Endothelial cell of umbilical vein (primary cell): ENCODE data around the gene YWHAQ. TPM values are rescaled to one million over a fixed set of nuclear protein-coding genes. Genes with fewer than 3 reads are reported as not detected.

Experiments used
- BruUV-seq: library from RNA; stranded (reverse); fragments of 400-500 nt; replicated peaks from 2 replicates; lab custom pipeline; 2021; lab: Mats Ljungman, UMichigan
- CTCF ChIA-PET: fragments of 300-600, 350-600 bp; sonication (Branson Sonifier 250); formaldehyde crosslinking; loops from one replicate; lab custom pipeline; 2021; ENCODE audit warnings: antibody characterized with exemption, inconsistent platforms; lab: Charles Lee
- POLR2A ChIA-PET: fragments of 300-600, 350-600 bp; sonication (Branson Sonifier 250); formaldehyde crosslinking; loops from one replicate; lab custom pipeline; 2021; ENCODE audit warnings: antibody characterized with exemption, inconsistent platforms; lab: Charles Lee
- DNase-seq: peaks from one replicate; pipeline ENCODE4 v3.0.0-alpha.2; 2011; ENCODE audit warnings: low read depth, low spot score
- FAIRE-seq: peaks from 2 replicates; lab custom pipeline; 2011; peaks lifted over from hg19 to GRCh38; lab: Jason Lieb, UNC
- H2AFZ ChIP-seq: 2 replicates; pipeline ENCODE4 v1.6.0; 2012; ENCODE audit warnings: low read depth, low read length, control low read depth, inconsistent platforms
- H3K27ac ChIP-seq: 2 replicates; pipeline ENCODE4 v1.5.1; 2011; ENCODE audit warnings: low read depth, mild to moderate bottlenecking, control low read depth, low read length, moderate library complexity; ENCODE audit not compliant: insufficient read depth
- H3K27me3 ChIP-seq, 2 experiments: 2 replicates each; pipeline versions ENCODE4 v1.6.0 to v1.6.1; 2011; ENCODE audit warnings: low read length in 2 of 2, mixed read lengths in 1 of 2; ENCODE audit not compliant: control insufficient read depth in 2 of 2, insufficient read depth in 2 of 2
- H3K36me3 ChIP-seq, 2 experiments: 2 replicates in 1 of 2; 3 replicates in 1 of 2; pipeline ENCODE4 v1.5.1; 2011; ENCODE audit warnings: low read length in 2 of 2, mild to moderate bottlenecking in 1 of 2, moderate library complexity in 1 of 2; ENCODE audit not compliant: control insufficient read depth in 2 of 2, insufficient read depth in 2 of 2; ENCODE audit errors: extremely low read depth in 1 of 2
- H3K4me1 ChIP-seq: 3 replicates; pipeline ENCODE4 v1.5.1; 2011; ENCODE audit warnings: mild to moderate bottlenecking, low read length; ENCODE audit not compliant: control insufficient read depth, insufficient read depth; ENCODE audit errors: extremely low read depth
- H3K4me2 ChIP-seq: 2 replicates; pipeline ENCODE4 v1.6.1; 2011; ENCODE audit warnings: low read length, control low read depth, mixed read lengths; ENCODE audit not compliant: insufficient read depth
- H3K4me3 ChIP-seq, 3 experiments: fragments of 200-600 bp in 1 of 3; sonication (generic), shearing (Covaris generic) in 1 of 3; replicated peaks in 1 of 3; 2 replicates each; pipeline ENCODE4 v1.5.1; 2011 to 2016; ENCODE audit warnings: control low read depth in 3 of 3, low read length in 3 of 3, mild to moderate bottlenecking in 2 of 3, inconsistent platforms in 1 of 3, low read depth in 1 of 3, moderate library complexity in 1 of 3; ENCODE audit not compliant: insufficient read depth in 1 of 3
- H3K79me2 ChIP-seq: 2 replicates; pipeline ENCODE4 v1.6.0; 2012; ENCODE audit warnings: low read length, inconsistent platforms; ENCODE audit not compliant: control insufficient read depth, insufficient read depth
- H3K9ac ChIP-seq: replicated peaks from 2 replicates; pipeline ENCODE3; 2011; ENCODE audit warnings: low read length, control low read depth; ENCODE audit not compliant: insufficient read depth; ENCODE audit errors: extremely low read depth
- H3K9me1 ChIP-seq: replicated peaks from 3 replicates; pipeline ENCODE4 v1.6.0; 2011; ENCODE audit warnings: mild to moderate bottlenecking, low read length; ENCODE audit not compliant: control insufficient read depth, insufficient read depth; ENCODE audit errors: extremely low read depth
- H3K9me3 ChIP-seq: replicated peaks from 2 replicates; pipeline ENCODE4 v1.5.1; 2012; ENCODE audit warnings: low read length, inconsistent platforms; ENCODE audit not compliant: control insufficient read depth, insufficient read depth
- H4K20me1 ChIP-seq: replicated peaks from 2 replicates; pipeline ENCODE3; 2011; ENCODE audit warnings: mild to moderate bottlenecking, low read length; ENCODE audit not compliant: control insufficient read depth, insufficient read depth; ENCODE audit errors: extremely low read depth
- CTCF ChIP-seq, 2 donors: IDR thresholded peaks; 1 replicate in 1 of 2; 2 replicates in 1 of 2; pipeline ENCODE4 v1.5.1; 2011; ENCODE audit warnings: low read length in 2 of 2, mild to moderate bottlenecking in 2 of 2, moderate library complexity in 2 of 2, control low read depth in 1 of 2, inconsistent platforms in 1 of 2, low read depth in 1 of 2; ENCODE audit not compliant: insufficient read depth in 1 of 2; ENCODE audit errors: extremely low read depth in 1 of 2
- GATA2 ChIP-seq: IDR thresholded peaks from 2 replicates; pipeline ENCODE4 v1.7.0; 2011; ENCODE audit warnings: low read depth, mild to moderate bottlenecking, moderate library complexity, mixed read lengths, low read length; ENCODE audit not compliant: insufficient read length, insufficient read depth
- MAX ChIP-seq: IDR thresholded peaks from 2 replicates; pipeline ENCODE4 v1.6.1; 2011; ENCODE audit not compliant: insufficient read depth, insufficient read length
- dilution Hi-C: fragments of 300-500 bp; cut with MboI; formaldehyde crosslinking; loops from one replicate; pipeline ENCODE4 v1.15.0; 2019; ENCODE audit warnings: low sequenced_read_pairs; ENCODE audit not compliant: extremely low pct_ligation_motif_present
- intact Hi-C: fragments of 100-400 bp; cut with micrococcal nuclease; formaldehyde crosslinking; loops from one replicate; pipeline ENCODE4 v1.10.0; 2022
- polyA plus RNA-seq, 4 experiments: library from polyadenylated mRNA; depleted of rRNA in 3 of 4; stranded (reverse) in 3 of 4; unstranded in 1 of 4; fragments of >200 nt; gene quantifications; 2 replicates each; pipeline versions ENCODE4 v1.2.1 to v1.2.3, GENCODE V29; 2011 to 2012; ENCODE audit warnings: missing spikeins in 1 of 4
- total RNA-seq: library from RNA; stranded (reverse); gene quantifications from 2 replicates; pipeline ENCODE4 v1.2.3, GENCODE V29; 2021

YWHAQ gene
- total and polyA plus RNA-seq, 2 donors (not counting 3 experiments of a cell fraction or from before 2014, with no cell fraction given): 217 to 456 TPM

DNA sequence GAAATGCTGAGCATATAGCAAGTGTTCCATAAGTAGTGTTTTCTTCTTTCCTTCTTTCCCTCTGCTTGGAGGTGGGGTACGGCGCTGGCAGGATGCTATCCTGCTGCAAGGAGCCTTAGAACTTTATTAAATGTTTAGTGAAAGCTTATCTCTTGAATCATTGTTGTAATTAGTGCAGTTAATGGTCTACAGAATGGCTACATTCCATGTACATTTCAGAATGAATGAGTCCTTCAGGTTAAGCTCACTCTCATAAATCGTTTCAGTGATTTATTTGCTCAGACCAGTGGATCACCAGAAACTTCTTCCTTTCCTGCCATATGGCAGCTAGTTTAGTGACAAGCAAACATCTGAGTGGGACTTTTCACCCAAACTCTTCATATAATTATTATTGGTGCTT is 3.3 kb upstream of the YWHAQ start:
- H3K4me3 ChIP-seq: no peak overlapping the region
- H3K79me2 ChIP-seq: peaks cover 11% of the 10 kb centered on the region
- no peak overlapping the region for H3K9ac ChIP-seq
- intact Hi-C loops (loop anchor here (10.0 kb wide), 1 partner anchor 411 kb away; the partner anchor contains the start of gene KLF11), dilution Hi-C loops (no loop called here)
- no peak overlapping the region for H3K27ac ChIP-seq
- FAIRE-seq (no peak), DNase-seq (no peak)
- ChIA-PET CTCF (interaction anchor here (1.2 to 1.5 kb wide), 2 partner anchors 9 to 136 kb away, joined by 3 to 5 read pairs; no protein-coding TSS in a partner anchor), POLR2A (no interaction called here)
- no peak overlapping the region for H2AFZ ChIP-seq
- H3K9me3 ChIP-seq: no peaks in the 10 kb centered on the region
- no peak overlapping the region for H3K4me2 ChIP-seq
- H3K27me3 ChIP-seq: no peaks in the 10 kb centered on the region
- no peaks in the 10 kb centered on the region for H4K20me1 ChIP-seq
- no peak for TF ChIP-seq GATA2
- TF ChIP-seq CTCF (IDR thresholded peaks at IDR 0.05; ENCODE audit: extremely low read depth in 1 of 2, insufficient read depth in 1 of 2, low read depth in 1 of 2, low read length in 2 of 2): no peak
- TF ChIP-seq MAX: no peak
- H3K9me1 ChIP-seq: no peaks in the 10 kb centered on the region
- no peaks in the 10 kb centered on the region for H3K36me3 ChIP-seq
- BruUV-seq: no TSS peak
- H3K4me1 ChIP-seq: peaks cover 22% of the 10 kb centered on the region
